HCT116 (cell line): ENCODE results near the gene GPN1.

Experiments
- CEBPB ChIP-seq: IDR thresholded peaks from 2 replicates; pipeline ENCODE4 v1.6.1; 2012; ENCODE audit warnings: low read depth
- EZH2 ChIP-seq: fragments of 200-600 bp; sonication (generic); IDR thresholded peaks from 2 replicates; pipeline ENCODE4 v1.6.1; 2017; ENCODE audit warnings: antibody characterized with exemption, mixed run types
- EZH2phosphoT487 ChIP-seq: fragments of 200-600 bp; IDR thresholded peaks from 2 replicates; pipeline ENCODE4 v1.6.1; 2018; ENCODE audit warnings: antibody characterized with exemption, borderline replicate concordance
- POLR2A ChIP-seq: IDR thresholded peaks from 2 replicates; pipeline ENCODE4 v1.7.0; 2011; ENCODE audit warnings: borderline replicate concordance; ENCODE audit not compliant: insufficient read depth, insufficient read length; ENCODE audit errors: extremely low read depth
- POLR2AphosphoS5 ChIP-seq: IDR thresholded peaks from 2 replicates; pipeline ENCODE4 v1.6.1; 2011; ENCODE audit warnings: mild to moderate bottlenecking, low read depth, low read length, moderate library complexity
- ZFX ChIP-seq: fragments of 450-650 bp; IDR thresholded peaks from 2 replicates; pipeline ENCODE4 v1.6.1; 2017
- TF ChIP-seq, protein P1 (sequence below), 3 experiments: fragments of 200-600 bp in 1 of 3; sonication (generic) in 1 of 3; IDR thresholded peaks in 2 of 3; conservative IDR thresholded peaks in 1 of 3; 2 replicates each; pipeline ENCODE4 v1.5.1; 2012 to 2017; ENCODE audit warnings: low read depth in 2 of 3, low read length in 2 of 3, antibody characterized with exemption in 1 of 3, borderline replicate concordance in 1 of 3, control low read depth in 1 of 3, mild to moderate bottlenecking in 1 of 3, mixed read lengths in 1 of 3, mixed run types in 1 of 3, moderate library complexity in 1 of 3; ENCODE audit not compliant: insufficient read depth in 1 of 3
- TF ChIP-seq, protein P2 (sequence below): IDR thresholded peaks from 2 replicates; pipeline ENCODE4 v1.6.1; 2012

DNA sequence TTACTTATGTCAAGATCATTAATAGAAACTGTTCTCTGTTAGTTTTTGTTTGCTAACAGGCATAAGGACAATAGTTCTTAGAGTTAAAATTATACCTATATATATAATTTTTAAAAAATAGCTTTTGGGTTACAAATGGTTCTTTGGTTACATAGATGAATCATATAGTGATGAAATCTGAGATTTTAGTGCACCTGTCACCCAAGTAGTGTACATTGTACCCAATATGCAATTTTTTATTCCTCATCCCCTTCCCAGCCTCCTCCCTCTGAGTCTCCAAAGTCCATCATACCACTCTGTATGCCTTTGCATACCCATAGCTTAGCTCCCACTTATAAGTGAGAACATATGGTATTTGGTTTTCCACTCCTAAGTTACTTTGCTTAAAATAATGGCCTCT is 61.2 kb downstream of the GPN1 start:
- TF ChIP-seq CEBPB, result no peak
- TF ChIP-seq, protein P1, sequence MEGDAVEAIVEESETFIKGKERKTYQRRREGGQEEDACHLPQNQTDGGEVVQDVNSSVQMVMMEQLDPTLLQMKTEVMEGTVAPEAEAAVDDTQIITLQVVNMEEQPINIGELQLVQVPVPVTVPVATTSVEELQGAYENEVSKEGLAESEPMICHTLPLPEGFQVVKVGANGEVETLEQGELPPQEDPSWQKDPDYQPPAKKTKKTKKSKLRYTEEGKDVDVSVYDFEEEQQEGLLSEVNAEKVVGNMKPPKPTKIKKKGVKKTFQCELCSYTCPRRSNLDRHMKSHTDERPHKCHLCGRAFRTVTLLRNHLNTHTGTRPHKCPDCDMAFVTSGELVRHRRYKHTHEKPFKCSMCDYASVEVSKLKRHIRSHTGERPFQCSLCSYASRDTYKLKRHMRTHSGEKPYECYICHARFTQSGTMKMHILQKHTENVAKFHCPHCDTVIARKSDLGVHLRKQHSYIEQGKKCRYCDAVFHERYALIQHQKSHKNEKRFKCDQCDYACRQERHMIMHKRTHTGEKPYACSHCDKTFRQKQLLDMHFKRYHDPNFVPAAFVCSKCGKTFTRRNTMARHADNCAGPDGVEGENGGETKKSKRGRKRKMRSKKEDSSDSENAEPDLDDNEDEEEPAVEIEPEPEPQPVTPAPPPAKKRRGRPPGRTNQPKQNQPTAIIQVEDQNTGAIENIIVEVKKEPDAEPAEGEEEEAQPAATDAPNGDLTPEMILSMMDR (IDR thresholded peaks at IDR 0.05 in 2 of 3, conservative IDR thresholded peaks at IDR 0.05 in 1 of 3; ENCODE audit: borderline replicate concordance in 1 of 3, insufficient read depth in 1 of 3, low read depth in 2 of 3, low read length in 2 of 3), result no peak
- TF ChIP-seq, protein P2, sequence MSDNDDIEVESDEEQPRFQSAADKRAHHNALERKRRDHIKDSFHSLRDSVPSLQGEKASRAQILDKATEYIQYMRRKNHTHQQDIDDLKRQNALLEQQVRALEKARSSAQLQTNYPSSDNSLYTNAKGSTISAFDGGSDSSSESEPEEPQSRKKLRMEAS, result no peak
- TF ChIP-seq EZH2, result no peak
- TF ChIP-seq POLR2A, result no peak
- TF ChIP-seq POLR2AphosphoS5, result no peak
- TF ChIP-seq EZH2phosphoT487, result no peak
- no peak for TF ChIP-seq ZFX
